ENCODE measurements around the gene EHD2. TPM values are rescaled to one million over a fixed set of nuclear protein-coding genes. Genes with fewer than 3 reads are reported as not detected.
A peak's percentile ranks its signal among the peaks of the same experiment; 100 is the strongest.

The EHD2 gene
- total and polyA plus RNA-seq, 2 experiments from 2014 or later: 0.64 to 2.1 TPM

DNA sequence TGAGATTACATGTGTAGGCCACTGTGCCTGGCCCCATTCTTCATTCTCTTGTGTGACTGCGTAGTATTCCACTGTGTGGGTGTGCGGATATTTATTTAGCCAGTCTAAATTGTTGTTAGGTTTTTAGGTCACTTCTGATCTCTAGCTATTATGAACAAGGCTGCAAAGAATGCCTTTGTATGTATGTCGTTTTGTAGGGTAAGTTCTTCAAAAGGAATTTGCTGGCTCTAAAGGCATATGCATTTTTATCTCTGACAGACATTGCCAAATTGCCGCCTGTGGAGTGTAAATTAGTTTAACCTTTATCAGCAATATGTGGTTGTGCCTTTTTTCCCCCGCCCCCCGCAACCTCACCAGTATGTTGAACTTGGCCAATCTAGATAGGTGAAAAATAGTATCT, 30.3 kb upstream of the EHD2 start:
- no peak overlapping the region for H3K4me3 ChIP-seq

DNA sequence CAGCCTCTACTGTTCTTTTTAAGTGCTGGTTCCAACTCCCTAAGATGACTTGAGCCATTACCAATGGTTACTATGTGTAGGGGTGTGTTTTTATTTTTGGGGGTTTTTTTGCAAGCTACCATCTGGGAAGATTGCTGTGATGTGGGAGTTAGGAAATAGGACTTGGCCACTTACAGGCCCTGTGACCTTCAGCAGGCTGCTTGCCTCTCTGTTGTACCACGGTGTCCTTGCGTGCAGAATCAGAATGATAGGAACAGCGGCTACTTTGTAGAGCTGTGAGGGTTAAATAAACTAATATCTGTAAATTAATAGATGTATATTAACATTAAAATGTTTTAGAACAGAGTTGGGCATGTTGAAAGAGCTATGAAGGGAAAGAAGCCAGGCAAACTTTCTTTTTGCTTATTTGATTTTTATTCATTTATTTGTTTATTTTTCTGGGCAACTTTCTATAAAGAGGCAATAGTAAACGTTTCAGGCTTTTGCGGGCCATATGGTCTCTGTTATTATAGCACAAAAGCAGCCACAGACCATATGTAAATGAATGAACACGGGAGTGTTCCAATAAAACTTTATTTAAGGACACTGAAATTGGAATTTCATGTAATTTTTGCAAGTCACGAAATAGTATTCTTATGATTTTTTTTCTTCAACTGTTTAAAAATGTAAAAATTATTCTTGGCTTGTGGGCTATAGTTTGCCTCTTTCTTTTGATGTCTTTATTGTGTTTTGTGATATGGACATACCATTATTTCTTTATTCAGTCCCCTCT, 26.4 kb upstream of the EHD2 start:
- no peaks in the 10 kb centered on the region for H3K36me3 ChIP-seq
- H3K4me3 ChIP-seq: no peak overlapping the region
- no peak overlapping the region for H3K27ac ChIP-seq
- TF ChIP-seq, protein P1, sequence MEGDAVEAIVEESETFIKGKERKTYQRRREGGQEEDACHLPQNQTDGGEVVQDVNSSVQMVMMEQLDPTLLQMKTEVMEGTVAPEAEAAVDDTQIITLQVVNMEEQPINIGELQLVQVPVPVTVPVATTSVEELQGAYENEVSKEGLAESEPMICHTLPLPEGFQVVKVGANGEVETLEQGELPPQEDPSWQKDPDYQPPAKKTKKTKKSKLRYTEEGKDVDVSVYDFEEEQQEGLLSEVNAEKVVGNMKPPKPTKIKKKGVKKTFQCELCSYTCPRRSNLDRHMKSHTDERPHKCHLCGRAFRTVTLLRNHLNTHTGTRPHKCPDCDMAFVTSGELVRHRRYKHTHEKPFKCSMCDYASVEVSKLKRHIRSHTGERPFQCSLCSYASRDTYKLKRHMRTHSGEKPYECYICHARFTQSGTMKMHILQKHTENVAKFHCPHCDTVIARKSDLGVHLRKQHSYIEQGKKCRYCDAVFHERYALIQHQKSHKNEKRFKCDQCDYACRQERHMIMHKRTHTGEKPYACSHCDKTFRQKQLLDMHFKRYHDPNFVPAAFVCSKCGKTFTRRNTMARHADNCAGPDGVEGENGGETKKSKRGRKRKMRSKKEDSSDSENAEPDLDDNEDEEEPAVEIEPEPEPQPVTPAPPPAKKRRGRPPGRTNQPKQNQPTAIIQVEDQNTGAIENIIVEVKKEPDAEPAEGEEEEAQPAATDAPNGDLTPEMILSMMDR (IDR thresholded peaks at IDR 0.05; ENCODE audit: low read depth, low read length): no peak
- no peaks in the 10 kb centered on the region for H3K27me3 ChIP-seq
- H3K9me3 ChIP-seq (ENCODE audit: low read depth): no peaks in the 10 kb centered on the region
- no peak for DNase-seq (ENCODE audit: low read depth in 1 of 2, low spot score in 1 of 2)
- no peaks in the 10 kb centered on the region for H3K4me1 ChIP-seq (ENCODE audit: low read depth)

More for the DNA sequence above, 30.3 kb upstream of the EHD2 start:
- Histone ChIP-seq H3K4me1 (ENCODE audit: low read depth) (no peaks in the 10 kb centered on the region), H3K9me3 (ENCODE audit: low read depth) (no peaks in the 10 kb centered on the region), H3K36me3 (peaks cover 2% of the 10 kb centered on the region), H3K27me3 (no peaks in the 10 kb centered on the region), H3K27ac (no peak overlapping the region)
- DNase-seq (ENCODE audit: low read depth in 1 of 2, low spot score in 1 of 2): peak in 1 of 2 donors; percentile 87
- TF ChIP-seq, protein P1 (IDR thresholded peaks at IDR 0.05; ENCODE audit: low read depth, low read length): no peak

GRCh38 chr19:47687906-47688305, 25.3 kb upstream of the EHD2 start:
- H3K27me3 ChIP-seq: no peaks in the 10 kb centered on the region
- DNase-seq (ENCODE audit: low read depth in 1 of 2, low spot score in 1 of 2): no peak
- peak overlapping the region; percentile 1 for H3K27ac ChIP-seq
- H3K4me3 ChIP-seq: no peak overlapping the region
- no peaks in the 10 kb centered on the region for H3K9me3 ChIP-seq (ENCODE audit: low read depth)
- TF ChIP-seq, protein P1 (IDR thresholded peaks at IDR 0.05; ENCODE audit: low read depth, low read length): no peak
- no peaks in the 10 kb centered on the region for H3K4me1 ChIP-seq (ENCODE audit: low read depth)
- H3K36me3 ChIP-seq: no peaks in the 10 kb centered on the region

GRCh38 chr19:47691090-47691489, 22.1 kb upstream of the EHD2 start:
- H3K27ac ChIP-seq: no peak overlapping the region
- DNase-seq (ENCODE audit: low read depth in 1 of 2, low spot score in 1 of 2): no peak
- TF ChIP-seq, protein P1 (IDR thresholded peaks at IDR 0.05; ENCODE audit: low read depth, low read length): no peak

GRCh38 chr19:47691782-47692181, 21.4 kb upstream of the EHD2 start:
- Histone ChIP-seq H3K4me1 (ENCODE audit: low read depth) (no peaks in the 10 kb centered on the region), H3K36me3 (no peaks in the 10 kb centered on the region), H3K4me3 (no peak overlapping the region), H3K9me3 (ENCODE audit: low read depth) (no peaks in the 10 kb centered on the region), H3K27ac (no peak overlapping the region), H3K27me3 (no peaks in the 10 kb centered on the region)
- no peak for DNase-seq (ENCODE audit: low read depth in 1 of 2, low spot score in 1 of 2)
- TF ChIP-seq, protein P1 (IDR thresholded peaks at IDR 0.05; ENCODE audit: low read depth, low read length): no peak

More at GRCh38 chr19:47691090-47691489, 22.1 kb upstream of the EHD2 start:
- no peaks in the 10 kb centered on the region for H3K36me3 ChIP-seq
- no peaks in the 10 kb centered on the region for H3K9me3 ChIP-seq (ENCODE audit: low read depth)
- H3K27me3 ChIP-seq: no peaks in the 10 kb centered on the region
- no peak overlapping the region for H3K4me3 ChIP-seq
- no peaks in the 10 kb centered on the region for H3K4me1 ChIP-seq (ENCODE audit: low read depth)
